Left renal cortex interstitium (tissue), 4 donors: ENCODE results near the gene CMIP. TPM values are rescaled to one million over a fixed set of nuclear protein-coding genes. Genes with fewer than 3 reads are reported as not detected.
"Not testable (repeated sequence)": the region's sequence is repeated elsewhere in the genome, so short reads cannot be mapped to it uniquely, and the experiment has no call there.

Experiments used
- DNase-seq, 4 donors: peaks; one replicate each; pipeline ENCODE4 v3.0.0-alpha.2; 2013; ENCODE audit warnings: low read depth in 4 of 4, low spot score in 2 of 4, missing footprints in 1 of 4
- polyA plus RNA-seq, 4 donors: library from polyadenylated mRNA; unstranded; fragments of 120-200 nt; gene quantifications; one replicate each; pipeline ENCODE4 v1.2.1, GENCODE V29; 2013; ENCODE audit not compliant: insufficient read length in 4 of 4

The CMIP gene
- polyA plus RNA-seq, 4 donors = 39.5 to 53.2 (median 42.3) TPM

DNA sequence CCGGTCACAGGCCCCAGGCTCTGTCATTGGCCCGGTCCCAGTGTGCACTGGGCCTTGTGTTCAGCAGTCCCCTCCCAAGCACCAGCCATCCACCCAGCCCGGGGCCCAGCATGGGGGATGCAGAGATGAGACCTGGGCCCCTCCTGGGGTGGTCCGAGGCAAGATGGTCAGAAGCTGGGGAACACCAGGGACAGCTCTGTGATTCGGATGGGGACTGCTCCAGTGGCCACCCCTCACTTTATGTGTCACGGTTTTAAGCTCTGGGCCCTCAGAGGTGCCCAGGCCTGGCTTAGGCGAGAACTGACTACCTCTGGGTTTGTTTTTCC is 242.5 kb downstream of the CMIP start:
- DNase-seq = no peak

DNA sequence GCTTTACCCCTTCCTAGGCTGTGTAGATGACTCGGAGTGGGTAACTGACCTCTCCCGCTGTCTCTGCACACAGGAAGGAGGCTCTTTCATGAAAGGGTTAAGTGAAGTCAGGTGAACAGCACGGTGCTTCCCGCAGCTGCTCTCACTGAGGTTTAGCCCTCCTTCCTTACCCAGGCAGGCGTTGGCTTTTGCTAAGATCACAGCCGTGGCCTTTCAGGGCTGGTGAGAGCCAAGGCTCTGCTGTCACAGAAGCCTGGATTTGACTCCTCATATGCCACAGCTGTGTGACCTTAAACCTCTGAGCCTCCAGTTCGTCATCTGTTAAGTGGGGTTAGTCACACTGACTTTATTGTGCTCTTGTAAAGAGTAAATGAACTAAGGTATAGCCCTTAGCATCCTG is 243.6 kb downstream of the CMIP start:
- DNase-seq = no peak

DNA sequence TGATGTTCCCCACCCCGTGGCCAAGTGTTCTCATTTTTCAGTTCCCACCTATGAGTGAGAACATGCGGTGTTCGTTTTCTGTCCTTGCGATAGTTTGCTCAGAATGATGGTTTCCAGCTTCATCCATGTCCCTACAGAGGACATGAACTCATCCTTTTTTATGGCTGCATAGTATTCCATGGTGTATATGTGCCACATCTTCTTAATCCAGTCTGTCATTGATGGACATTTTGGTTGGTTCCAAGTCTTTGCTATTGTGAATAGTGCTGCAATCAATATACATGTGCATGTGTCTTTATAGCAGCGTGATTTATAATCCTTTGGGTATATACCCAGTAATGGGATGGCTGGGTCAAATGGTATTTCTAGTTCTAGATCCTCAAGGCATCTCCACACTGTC is 244.2 kb downstream of the CMIP start:
- not testable (repeated sequence) for DNase-seq

DNA sequence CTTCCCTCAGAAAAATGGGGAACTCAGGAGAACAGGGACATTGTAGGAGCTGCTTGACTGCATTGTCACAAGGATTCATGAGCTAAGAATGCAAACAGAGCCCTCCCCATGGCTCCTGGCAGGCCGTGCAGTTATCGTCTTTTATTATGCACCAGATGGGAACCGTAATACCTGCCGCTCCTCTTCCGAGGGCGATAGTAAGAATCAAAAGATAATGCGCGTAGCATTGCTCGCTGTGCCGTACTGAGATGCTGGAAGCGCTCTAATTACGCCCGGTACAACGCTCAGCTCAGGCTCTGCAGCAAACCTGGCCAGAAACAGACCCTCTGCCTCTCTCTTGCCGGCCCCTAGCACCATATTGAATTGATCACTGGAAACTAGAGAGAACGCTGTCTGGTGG is 247.4 kb downstream of the CMIP start:
- no peak for DNase-seq

DNA sequence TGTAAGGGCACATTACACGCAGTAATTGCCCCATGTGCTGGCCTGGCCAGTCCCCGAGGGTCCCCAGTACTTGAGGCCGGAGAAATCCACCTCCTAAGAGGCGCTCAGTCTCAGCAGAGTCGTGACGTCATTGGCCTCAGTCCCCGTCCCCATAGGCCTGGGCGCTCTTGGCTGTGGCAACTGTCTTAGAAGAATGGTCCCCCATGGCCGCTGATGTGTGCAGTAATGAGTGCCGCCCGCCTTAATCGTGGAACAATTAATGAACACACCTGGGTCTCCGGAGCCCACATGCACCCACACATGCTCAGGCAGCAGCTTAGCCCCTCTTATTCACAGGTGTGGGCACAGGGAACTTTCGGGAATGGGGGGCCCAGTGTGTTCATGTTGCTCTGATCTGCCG is 248.0 kb downstream of the CMIP start:
- no peak for DNase-seq

DNA sequence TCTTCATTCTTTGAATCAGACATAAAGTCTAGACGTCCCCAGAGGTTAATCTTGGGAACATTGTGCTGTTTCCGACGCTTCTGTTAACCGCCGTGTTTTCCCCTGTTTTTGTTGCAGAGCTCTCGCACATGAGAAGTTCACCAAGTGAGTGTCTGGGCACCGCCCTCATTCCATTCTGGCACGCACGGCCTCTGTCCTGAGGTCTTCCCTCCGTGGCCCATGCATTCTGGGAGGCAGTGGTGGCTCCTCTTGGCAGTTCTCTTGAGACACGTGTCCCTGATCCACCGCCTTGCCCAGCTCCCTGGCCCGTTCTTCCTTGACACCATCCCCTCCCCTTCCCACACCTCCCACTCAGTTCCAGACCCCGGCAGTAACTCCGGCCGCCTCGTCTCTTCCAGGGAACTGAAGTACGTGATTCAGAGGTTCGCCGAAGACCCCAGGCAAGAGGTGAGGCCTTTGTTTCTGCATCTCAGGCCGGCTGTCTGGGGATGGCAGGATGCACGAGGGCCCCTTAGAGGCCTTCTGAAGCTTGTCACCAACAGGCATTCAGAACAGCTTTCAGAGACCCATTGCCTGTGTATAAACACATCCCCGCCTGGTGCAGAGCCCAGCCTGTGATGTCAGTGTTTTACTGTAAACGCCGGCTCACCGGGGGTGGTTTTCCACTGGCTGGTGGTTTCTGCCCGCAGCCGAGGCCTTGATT is 248.6 kb downstream of the CMIP start:
- DNase-seq = no peak

DNA sequence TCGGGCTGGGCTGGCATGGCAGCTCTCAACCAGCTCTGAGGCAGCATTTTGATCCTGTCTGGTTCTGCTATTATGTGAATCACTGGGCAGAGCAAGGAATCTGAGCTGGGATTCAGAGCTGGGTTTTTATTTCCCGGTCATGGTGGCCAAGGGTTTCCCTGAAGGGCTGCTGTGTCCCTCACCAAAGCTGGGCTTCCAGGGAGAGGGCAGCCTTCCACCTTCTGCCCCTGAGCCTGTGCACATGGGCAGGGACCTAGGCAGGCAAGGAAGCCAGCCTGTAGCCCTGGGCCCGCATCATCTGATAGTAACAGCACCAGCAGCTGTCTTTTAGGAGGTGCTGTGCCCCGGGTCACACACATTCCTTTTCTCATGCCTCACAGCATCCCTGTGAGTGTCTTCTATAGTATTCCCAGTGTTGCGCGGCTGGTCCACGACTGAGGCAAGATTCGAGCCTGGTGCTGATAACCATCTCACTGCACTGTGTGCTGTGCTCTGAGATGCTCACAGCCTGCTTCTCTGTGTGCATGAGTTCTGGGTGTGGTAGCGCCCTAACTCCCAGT is 249.2 kb downstream of the CMIP start:
- DNase-seq = no peak

DNA sequence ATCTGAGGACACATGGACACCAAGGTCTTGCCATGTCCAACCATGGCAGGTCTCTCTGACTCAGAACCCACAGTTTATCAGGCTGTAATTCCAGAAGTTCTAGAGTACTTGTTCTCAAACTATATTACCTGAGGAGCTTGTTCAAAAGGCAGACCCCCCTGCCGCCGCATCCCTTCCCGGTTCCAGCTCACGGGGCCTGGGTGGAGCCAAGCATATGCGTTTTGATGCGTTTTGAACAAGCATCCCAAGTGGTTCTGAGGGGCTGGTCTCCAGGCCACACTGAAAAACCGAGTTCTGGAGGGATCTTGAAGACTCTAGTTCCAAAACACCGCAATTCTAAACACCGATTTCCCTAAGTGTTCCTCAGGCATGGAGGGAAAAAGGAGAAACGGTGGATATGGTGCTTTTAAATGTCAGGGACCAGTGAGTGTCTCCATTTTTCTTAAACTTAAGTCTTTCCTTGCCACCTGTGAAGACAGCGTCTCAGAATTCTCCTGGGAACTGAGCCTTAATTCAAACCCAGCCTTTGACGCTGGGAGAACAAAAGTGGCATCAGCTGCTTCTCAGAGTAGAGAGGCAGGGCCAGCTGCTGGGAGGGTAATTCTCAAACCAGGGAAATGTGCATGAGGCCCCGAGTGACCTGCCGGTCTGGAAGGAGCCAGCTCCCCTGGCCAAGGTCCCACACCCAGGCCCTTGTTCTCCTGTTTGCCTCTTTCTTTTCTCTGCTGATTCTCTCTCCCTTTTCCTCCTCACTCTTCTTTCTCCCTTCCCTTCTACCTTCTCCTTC is 250.1 kb downstream of the CMIP start:
- no peak for DNase-seq

DNA sequence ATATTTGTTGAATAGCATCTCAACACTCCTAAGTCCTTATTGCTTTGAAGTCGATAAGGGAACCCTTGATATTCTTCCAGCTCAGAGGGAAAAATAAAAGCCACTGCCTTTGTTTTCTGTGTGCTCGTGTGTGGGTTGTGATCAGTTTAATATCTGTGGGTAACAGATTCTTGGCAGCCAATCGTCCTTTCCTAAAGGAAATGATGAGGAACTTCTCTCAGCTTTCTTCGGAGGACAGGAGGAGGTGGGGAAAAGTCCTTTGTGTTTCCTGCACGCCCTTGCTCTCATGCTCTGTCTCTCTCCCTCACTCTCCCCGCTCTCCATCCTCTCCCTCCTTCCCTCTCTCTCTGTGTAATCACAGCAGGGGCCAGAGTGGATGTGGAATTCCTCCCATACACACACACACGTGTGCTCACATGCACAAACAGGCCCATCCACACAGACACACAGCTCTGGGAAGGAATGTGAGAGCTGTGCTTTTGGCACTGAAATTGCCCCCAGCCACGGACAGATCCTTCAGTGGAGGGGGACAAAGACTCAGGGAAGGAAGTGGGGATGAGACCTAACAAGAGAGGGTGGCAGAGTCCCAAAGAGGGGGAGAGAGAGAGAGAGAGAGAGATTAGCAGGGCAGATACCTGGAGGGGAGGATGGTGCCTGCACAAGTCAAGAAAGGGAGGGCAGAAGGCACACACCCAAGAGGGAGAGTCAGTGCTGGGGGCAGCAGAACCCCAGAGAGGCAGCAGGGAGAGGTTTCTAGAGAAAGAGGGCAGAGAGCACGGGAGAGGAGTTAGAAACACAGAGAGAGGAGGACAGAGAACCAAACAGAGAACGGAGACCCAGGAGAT is 250.9 kb downstream of the CMIP start:
- no peak for DNase-seq

DNA sequence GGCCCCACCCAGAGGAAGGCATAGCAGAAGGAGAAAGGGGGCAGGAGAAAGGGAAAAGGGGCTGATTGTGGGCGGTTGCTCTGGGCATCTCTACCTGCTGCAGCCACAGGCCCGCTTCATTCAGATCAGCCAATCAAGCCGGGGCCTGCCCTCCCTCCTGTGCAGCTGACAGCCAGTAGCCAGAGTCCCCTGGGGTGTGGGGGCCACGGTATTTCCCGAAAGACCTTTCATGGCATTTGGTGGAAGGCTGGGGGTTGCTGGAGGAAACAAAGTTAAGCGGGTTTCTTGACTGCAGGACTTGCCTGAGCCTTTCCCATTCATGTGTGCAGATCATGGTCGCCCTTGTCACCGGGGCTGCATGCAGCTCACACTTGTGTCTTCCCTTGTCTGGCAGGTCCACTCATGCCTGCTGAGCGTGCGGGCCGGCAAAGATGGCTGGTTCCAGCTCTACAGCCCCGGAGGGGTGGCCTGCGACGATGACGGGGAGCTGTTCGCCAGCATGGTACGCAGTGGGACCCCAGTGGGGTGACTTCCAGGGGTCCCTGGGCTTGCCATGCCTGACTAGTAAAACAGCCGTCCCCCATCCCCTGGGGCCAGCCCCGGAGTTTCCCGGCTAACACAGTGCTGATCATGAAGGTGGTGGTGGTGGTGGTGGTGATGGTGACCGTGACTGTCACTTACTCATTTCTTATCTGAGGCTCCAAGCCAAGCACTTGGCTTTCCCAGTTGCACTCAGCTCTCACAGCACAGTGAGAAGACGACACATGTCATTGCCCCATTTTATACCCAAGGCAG is 251.8 kb downstream of the CMIP start:
- no peak for DNase-seq

DNA sequence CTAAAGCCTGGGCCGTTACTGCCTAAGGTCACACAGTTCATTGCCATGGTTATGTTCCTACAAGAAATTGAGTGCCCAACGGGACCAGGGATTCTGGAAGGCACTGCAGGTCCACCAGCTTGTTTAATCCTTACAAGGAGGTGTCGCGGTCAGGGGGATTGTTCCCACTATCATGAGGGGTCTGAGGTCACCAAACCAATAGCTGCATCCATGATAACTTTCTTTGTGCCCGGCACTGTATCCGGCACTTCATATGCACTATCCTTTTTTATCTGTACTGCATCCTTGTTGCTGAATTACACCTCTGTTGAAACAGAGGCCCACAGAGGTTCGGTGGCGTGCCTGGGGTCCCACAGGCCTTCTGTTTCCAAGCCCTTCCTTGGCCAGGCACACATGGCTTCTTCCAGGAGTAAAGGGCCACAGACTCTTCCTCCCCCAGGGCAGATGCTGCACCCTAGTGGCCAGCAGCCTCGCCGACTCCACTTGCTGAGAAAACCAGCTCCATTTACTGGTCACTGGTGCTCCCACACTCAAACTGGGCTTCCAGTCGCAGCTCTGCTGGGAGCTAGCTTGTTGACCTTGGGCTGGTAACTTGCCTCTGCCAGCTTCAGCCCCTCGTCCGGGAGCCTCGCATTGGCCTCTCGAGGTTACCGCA is 252.5 kb downstream of the CMIP start:
- no peak for DNase-seq

DNA sequence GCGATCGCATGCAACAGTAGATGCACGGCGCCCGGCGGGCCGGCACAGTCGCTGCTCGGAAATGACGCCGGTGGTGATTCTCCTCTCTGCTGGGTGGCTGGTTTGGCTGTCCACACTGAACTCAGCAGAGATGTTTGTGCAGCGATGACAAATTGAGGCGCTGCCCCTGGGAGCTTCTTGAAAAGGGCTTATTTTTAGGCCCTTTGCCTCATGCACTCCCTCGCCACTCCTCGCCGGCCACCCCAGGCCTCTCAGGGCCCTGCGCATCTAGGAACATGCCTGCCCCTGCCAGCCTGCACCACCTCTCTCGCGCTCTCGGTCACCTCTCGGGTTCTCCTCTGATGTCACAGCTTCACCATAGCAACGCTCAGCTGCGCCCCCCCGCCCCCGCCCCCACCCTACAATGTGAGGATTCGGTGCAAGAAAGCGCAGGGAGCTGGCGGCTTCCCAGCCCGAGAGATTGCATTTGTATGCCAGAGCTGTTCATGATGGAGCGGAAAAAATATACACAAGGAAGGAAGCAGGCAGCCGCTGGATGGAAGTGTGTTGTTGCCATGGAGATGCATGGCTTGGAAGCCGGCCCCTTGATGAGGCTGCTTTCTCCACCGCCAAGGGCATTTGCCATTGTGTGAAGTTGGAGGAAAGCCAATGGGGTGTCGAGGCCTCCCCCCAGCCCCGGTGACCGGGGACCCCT is 253.2 kb downstream of the CMIP start:
- no peak for DNase-seq

DNA sequence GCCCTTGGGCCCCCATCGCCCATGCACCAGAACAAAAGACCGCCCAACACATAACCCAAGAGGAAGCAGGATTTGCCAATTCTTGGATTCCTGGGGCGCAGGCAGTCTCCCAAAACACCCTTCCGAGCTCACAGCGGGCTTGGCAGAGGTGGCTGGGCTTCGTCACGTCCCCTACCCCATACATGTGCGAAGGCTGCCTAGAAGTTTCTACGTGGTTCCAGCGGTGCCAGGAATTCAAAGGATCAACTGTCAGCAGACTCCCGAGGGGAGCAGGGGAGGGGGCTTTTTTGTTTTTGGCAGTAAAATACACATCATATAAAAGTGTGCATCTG is 253.7 kb downstream of the CMIP start:
- no peak for DNase-seq

DNA sequence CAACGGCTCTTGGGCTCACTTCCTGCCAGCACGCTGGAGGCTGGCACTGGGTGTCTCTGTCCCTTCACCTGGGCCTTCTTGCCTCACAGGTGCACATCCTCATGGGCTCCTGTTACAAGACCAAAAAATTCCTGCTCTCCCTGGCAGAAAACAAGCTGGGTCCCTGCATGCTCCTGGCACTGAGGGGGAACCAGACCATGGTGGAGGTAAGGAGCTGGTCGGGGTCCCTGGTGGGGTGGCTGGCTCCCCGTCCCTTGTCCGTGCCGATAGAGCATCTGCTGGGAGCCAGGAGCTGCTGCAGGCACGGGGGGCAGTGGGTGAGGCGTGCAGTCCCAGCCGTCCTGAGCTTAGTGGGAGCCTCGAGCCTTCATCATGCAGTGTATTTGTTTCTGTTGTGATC is 255.0 kb downstream of the CMIP start:
- no peak for DNase-seq

DNA sequence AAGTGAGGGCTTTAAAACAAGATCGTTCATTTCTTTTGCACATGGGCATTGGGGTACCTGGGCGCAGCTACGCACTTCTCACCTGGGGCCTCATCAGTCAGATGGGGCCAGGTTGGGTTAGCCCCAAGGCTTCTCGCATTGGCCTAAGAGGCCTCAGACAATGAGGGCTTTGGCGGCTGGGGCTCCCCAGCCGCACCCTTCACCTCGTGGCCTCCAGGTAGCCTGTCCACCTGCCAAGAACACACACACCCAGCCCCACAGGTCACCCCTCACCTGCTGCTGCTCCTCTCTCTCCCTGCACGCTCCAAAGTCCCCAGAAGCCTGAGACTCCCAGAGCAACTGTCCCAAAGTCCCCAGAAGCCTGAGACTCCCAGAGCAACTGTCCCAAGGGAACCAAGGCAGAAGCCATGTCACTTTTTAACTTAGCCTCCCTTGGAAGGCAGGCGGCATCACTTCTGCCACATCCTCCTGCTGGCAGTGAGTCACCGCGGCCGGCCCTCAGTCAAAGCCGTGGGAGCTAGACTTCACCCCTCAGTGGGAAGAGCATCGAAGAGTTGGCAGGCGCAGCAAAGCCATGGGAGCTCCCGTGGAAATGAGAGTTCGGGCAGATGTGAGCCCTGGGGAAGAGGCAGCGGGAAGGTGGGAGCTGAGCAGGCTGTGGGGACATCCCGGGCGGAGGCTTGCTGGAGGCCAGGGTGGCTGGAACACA is 255.6 kb downstream of the CMIP start:
- no peak for DNase-seq

DNA sequence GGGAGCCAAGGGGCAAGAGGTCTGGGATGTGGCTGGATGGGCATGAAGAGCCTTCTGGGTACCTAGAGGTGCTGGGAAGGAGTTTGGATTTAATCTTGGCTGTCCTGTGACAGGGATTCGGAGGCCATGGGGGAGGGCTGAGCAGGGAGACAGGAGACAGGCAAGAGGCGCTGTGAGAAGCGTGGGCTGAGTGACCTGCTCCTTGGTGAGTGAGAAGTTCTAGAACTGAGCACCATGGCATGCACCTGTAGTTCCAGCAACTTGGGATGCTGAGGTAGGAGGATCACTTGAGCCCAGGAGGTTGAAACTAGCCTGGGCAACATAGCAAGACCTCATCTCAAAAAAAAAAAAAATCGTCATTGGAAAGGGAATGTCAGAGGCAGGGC is 256.2 kb downstream of the CMIP start:
- DNase-seq = no peak

DNA sequence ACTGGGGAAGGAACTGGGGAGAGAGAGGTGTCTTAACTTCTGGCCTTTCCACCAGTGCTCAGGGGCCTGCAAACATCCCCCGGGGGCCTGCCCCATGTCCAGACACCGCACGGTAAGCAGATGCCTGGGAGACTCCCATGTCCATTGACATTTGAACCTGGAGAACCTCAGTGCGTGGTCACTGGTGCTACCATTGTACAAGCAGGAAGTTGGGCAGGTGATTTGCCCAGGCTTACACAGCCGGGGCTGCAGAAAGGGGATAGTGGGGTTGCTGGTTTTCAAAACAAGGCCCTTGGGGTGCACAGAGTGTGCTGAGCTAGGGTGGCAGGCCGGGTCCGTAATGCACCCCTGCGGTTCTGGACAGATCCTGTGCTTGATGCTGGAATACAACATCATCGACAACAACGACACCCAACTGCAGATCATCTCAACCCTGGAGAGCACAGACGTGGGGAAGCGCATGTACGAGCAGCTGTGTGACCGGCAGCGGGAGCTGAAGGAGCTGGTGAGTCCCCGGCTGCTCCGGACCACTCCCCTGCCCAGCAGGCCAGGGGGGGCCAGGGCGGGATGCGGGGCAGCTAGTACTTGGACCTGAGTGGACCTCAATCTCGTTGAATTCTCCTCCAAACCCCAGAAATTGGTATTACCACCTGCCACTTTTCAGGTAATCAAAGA is 256.8 kb downstream of the CMIP start:
- DNase-seq = no peak

DNA sequence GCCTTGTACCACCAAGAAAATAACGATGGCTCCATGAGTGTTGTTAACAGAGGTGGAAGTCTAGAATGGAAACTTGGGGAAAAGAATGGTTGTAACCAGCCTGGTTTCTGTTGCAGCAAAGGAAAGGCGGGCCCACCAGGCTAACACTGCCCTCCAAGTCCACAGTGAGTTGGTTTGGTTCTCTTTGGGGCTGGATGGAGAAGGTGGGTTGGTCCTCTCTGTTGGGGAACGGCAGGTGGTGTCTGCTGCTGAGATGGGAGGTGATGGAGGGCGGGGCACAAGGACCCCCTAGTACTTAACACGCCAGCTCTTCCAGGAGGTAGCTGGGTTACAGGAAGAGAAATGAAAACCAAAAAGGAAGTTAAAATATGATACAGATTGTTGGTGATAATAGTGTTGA is 257.9 kb downstream of the CMIP start:
- no peak for DNase-seq
